ENCODE results near the gene CCR8. TPM values are rescaled to one million over a fixed set of nuclear protein-coding genes. Genes with fewer than 3 reads are reported as not detected.

The CCR8 gene
- total and polyA plus RNA-seq, 12 donors: not detected

GRCh38 chr3:39376959-39377634 lies 47.6 kb downstream of the CCR8 start:
- Histone ChIP-seq H3K36me3 (no peaks in the 10 kb centered on the region), H3K27me3 (peaks cover 0 to 19% (median 0%) of the 10 kb centered on the region in 7 donors), H3K4me1 (no peaks in the 10 kb centered on the region), H3K27ac (no peak overlapping the region), H3K4me3 (no peak overlapping the region), H3K9me3 (no peaks in the 10 kb centered on the region)
- intact Hi-C loops (cut with DNase I): no loop called here
- TF ChIP-seq CTCF (IDR thresholded peaks at IDR 0.05): no peak
- WGBS, 2 donors: 34 to 37% methylated on average over 5 of the region's 5 CpGs
- no peak for ATAC-seq
- no peak for DNase-seq

DNA sequence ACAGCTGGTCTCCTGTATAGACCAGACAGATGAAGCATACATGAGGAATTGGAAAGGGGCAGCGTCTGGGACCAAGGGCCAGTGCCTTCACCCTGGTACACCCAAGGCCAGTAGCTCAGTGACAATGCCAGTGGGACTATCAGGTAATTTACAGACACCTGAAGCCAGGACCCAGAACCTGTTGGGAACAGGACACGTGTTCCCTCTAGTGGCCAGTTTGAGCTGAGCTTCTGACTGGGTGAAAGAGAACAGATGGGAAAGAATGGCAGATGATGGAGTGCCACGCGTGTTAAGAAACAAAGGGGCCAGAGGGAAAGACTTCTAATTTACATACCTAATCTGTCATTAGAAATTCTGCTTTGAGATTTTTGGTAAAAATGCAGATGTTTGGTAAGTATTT lies 48.6 kb downstream of the CCR8 start:
- Histone ChIP-seq H3K4me1 (peaks cover 0 to 7% (median 6%) of the 10 kb centered on the region in 9 donors), H3K36me3 (no peaks in the 10 kb centered on the region), H3K9me3 (no peaks in the 10 kb centered on the region), H3K4me3 (no peak overlapping the region), H3K27ac (no peak overlapping the region), H3K27me3 (peaks cover 0 to 14% (median 0%) of the 10 kb centered on the region in 7 donors)
- ATAC-seq (peak in 4 of 8 donors; percentile 36 to 54 (median 48)), DNase-seq (no peak)
- peak in 8 of 9 donors; percentile 37 to 68 (median 58) for TF ChIP-seq CTCF (IDR thresholded peaks at IDR 0.05)
- intact Hi-C loops (cut with DNase I): no loop called here
- 27 to 33% methylated on average over 4 of the region's 4 CpGs for WGBS, 2 donors

DNA sequence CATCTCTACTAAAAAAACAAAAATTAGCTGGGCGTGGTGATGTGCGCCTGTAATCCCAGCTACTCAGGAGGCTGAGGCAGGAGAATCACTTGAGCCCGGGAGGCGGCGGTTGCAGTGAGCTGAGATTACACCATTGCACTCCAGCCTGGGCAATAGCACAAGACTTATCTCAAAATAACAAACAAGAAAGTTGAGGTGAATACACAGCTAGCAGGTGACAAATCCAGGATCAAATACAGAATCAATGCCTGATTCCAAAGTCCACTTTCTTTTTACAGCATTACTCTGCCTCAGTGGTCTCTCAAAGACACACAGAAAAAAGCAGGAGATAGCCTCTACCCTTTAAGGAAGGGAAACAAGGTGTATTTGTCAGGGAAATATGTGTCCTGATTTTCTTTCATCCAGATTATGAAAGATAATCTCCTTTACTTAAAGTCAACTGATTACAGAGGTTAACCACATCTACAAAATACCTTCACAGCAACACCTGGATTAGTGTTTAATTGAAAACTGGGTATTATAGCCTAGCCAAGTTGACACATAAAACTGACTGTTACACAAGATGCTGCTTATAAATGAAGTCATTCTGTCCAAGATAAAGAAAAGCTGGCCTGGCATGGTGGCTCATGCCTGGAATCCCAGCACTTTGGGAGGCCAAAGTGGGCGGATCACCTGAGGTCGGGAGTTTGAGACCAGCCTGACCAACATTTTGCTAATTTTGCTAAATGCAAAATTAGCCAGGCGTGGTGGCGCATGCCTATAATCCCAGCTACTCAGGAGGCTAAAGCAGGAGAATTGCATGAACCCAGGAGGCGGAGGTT lies 49.7 kb downstream of the CCR8 start:
- intact Hi-C loops (cut with DNase I): no loop called here
- ATAC-seq (no peak), DNase-seq (no peak)
- no peak overlapping the region for H3K4me3 ChIP-seq
- no peak for TF ChIP-seq CTCF (IDR thresholded peaks at IDR 0.05)
- H3K27ac ChIP-seq: no peak overlapping the region
- WGBS, 2 donors: 94 to 95% methylated on average over 10 of the region's 10 CpGs
- peaks cover 0 to 14% (median 0%) of the 10 kb centered on the region in 7 donors for H3K27me3 ChIP-seq
- H3K9me3 ChIP-seq: no peaks in the 10 kb centered on the region
- H3K4me1 ChIP-seq: peaks cover 0 to 11% (median 6%) of the 10 kb centered on the region in 9 donors
- no peaks in the 10 kb centered on the region for H3K36me3 ChIP-seq

DNA sequence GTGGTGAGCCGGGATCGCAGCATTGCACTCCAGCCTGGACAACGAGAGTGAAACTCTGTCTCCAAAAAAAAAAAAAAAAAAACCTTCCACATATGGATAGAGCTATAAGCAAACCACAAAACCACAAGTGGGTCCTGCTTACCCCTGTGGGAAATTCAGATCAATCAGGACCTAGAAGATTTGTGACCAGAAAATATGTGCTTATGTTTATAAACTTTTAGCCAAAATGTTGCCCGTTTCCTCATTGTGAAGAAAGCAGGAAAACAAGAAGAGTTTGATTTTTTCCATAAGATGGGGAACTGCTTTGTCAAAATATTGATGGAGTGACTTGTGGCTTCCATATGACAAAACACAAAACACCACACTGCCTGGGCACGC lies 50.3 kb downstream of the CCR8 start:
- H3K27me3 ChIP-seq: peaks cover 0 to 14% (median 0%) of the 10 kb centered on the region in 7 donors
- H3K4me3 ChIP-seq: no peak overlapping the region
- H3K36me3 ChIP-seq: no peaks in the 10 kb centered on the region
- DNase-seq: no peak
- no peak for TF ChIP-seq CTCF (IDR thresholded peaks at IDR 0.05)
- WGBS, 2 donors: 83 to 93% methylated on average over 5 of the region's 5 CpGs
- H3K4me1 ChIP-seq: peaks cover 4 to 16% (median 12%) of the 10 kb centered on the region in 9 donors
- H3K27ac ChIP-seq: no peak overlapping the region
- no peak for ATAC-seq
- no peaks in the 10 kb centered on the region for H3K9me3 ChIP-seq
- intact Hi-C loops (cut with DNase I): loop anchor here in 3 of 10 donors (10.0 kb wide), 3 partner anchors 235 to 275 kb away; partner anchors contain the start of genes GORASP1 (in 1 of the 3) and TTC21A (in 1 of the 3)

Data from heart right ventricle (tissue), 16 donors.